ENCODE data around the gene P2RX4.
"Not testable (repeated sequence)": the region's sequence is repeated elsewhere in the genome, so short reads cannot be mapped to it uniquely, and the experiment has no call there.

P2RX4 gene

DNA sequence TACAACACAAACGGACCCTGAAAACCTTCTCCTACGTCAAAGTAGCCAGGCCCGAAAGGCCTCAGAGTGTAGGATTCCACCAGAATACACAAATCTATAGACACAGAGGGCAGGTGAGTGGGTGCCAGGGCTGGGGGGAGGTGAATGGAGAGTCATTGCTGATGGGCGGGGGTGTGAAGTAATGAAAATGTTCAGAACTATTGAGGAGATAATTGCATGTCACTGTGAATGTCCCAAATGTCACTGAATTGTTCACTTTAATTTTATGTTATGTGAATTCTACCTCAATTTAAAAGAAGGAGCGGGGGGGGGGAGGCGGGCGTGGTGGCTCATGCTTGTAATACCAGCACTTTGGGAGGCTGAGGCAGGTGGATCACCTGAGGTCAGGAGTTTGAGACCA is 36.0 kb downstream of the P2RX4 start:
- DNase-seq, result no peak

DNA sequence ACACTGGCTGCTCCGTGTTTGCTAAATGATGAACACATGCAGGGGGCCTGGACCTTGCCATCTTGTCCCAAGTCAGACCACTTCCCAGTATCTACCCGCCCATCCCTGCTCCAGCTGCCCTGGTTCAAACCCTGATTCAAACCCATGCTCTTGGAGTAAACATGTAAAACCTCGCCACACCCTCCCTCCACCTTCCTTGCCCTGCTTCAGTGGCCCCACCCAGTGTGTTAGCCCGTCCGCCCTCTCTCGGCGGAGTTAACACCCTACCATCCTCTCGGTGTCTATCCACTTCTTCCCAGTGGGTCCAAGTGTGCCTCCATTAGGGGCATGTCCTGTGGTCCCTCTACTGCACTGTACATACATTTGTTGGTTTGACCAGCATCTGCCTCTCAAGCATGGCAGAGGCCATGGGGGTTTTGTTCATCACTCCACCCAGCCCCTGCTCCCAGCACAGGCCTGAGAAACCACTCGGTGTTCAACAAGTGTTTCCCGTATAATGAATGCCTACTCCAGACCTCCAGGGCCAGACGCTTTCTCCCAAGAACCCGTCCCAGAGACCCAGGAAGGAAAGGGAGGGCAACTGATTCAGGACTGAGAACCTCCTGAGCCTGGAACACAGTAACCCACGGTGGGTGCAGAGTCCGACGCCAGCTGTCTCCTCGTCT is 37.1 kb downstream of the P2RX4 start:
- no peak for DNase-seq

DNA sequence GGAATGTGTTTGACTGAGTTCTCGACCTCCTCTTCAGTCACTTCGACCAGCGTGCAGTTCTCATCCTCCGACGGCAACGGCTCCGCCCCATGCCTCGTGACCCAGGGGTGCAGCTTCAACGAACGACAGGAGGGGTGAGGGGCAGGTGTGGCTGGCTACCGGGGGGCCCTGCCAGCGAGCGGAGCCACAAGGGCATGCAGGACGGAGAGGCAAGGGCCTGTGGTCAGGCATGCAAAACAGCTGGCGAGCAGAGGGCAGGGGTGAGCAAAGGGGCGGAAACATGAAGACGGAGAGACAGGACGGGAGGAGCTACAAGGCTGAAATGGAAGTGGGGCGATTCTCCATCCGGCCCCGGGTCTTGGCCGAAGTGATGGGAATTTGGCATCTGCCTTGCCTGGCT is 38.7 kb downstream of the P2RX4 start:
- no peak for DNase-seq

DNA sequence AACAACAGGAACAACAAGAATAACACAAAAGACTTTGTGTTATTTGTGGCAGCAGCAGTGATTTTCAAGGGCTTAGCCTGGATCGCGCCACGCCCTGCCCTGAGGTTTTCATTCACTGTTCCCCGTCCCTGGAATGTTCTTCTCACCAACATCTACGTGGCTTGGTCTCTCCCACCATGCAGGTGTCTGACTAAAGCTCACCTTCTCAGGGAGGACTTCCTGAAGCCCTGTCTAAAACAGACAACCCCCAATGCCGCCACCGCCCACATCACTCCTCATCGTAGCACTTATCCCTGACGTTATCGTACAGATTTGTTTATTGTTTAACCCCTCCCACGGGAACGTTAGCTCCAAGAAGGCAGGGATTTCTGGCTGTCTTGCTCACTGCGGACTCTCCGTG is 40.4 kb downstream of the P2RX4 start:
- no peak for DNase-seq

DNA sequence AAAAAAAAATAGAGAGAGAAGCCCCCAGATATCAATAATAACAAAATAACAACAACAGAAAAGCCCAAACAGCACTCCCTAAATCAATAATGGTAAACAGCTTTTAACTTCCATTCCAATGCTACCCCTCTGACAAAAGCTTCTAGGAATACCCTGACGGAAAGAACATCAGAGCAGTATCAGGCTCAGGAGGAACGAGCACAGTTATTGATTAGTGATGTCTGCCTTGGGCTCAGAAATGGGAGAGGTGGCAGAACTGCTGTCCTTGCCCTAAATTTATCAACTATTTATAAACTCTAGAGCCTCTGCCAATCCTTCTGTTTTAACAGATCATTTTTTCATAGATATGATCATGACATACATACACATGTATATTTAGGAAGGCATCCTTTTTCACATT is 41.9 kb downstream of the P2RX4 start:
- DNase-seq, result no peak

DNA sequence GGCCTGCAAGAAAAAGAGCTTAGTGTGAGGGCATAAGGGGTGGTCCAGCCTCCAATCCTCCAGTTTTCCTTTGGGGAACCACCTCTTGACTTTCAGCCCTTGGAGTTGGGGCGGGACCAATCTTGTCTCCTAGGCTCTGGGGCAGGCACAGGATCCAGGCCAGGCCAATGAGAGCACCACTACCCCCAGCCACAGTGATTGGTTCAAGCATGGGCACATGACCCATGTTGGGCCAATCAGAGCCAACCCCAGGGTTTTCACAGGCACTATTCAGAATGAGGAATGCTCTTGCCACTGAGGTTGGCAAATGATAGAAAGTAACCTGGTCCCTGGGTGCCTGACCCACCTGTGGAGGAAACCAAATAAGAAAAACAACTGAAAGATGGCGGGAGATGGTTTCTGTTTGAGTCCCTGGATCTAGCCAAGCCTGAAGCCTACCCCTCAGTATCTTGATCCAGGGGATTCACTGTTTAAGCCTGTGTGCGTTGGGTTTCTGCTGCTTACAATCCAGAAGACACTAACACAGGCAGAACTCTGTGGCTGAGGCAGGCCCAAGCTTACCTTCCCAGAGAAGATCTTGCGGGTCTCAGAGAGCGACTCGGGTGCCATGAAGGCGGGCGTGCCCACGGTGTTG is 42.9 kb downstream of the P2RX4 start:
- DNase-seq, result no peak

DNA sequence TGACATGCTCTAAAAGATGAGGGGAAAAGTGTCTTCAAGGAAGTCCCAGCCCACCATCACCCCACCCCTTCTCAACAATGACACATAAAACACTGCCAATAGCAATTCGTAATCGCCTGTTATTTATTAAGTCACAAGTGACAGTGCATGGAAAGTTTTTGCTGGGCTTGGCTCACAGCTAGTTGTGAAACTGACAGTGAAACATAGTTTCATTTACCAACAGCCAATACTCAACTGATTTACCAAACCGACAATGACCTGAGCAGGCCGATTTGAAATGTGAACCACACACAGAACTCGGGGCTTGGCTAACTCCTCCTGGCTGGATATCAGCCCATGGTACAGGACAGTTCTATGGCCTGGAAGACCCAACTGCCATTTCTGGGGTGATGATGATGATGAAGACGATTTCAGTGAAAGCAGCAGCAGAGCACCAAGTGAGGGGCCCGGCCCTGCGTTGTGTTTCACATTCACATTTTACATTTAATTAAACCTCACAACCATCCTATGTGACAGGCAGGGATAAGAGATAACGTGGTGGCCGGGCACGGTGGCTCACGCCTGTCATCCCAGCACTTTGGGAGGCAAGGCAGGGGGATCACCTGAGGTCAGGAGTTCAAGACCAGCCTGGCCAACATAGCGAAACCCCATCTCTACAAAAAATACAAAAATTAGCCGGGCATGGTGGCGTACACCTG is 43.9 kb downstream of the P2RX4 start:
- no peak for DNase-seq

DNA sequence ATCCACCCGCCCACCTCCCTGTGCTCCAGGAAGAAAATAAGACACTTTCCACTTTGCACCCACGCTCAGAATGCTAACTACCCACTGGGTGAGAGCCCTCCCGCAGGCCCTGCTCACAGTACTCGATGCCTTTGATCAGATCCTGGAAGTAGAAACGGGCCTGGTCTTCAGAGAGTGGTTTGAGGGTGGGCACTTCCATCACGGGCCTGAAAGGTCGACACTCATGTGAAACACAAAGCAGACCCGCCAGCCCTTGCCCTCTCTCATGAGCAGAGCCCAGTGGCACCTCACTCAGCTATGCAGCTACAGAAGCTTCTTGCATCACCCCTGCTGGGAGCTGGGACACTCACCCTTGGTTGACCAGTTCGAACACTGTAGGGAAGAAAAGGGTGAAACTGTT is 45.5 kb downstream of the P2RX4 start:
- DNase-seq, result no peak

DNA sequence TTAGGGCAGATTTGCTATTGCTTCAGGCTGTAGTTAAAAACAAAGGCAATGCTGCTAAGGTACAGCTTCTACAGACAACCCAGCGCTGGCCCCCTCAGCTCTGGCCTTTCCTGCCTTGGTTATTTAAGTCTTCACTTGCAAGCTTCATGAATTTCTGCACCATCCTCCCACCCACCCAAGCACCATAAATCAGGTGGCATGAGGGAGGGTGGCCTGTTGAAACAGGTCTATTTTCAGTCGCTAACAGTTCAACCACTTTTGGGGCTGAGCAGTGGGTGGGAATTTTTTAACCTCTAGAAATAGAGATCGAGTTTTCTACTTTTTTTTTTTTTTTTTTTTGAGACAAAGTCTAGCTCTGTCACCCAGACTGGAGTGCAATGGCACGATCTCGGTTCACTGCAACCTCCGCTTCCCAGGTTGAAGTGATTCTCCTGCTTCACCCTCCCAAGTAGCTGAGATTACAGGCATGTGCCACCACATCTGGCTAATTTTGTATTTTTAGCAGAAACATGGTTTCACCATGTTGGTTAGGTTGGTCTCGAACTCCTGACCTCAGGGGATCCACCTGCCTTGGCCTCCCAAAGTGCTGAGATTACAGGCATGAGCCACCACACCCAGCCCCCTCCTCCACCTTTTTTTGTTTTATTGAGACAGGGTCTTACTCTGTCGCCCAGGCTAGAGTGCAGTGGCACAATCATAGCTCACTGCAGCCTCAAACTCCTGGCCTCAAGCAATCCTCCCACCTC is 47.9 kb downstream of the P2RX4 start:
- not testable (repeated sequence) for DNase-seq

DNA sequence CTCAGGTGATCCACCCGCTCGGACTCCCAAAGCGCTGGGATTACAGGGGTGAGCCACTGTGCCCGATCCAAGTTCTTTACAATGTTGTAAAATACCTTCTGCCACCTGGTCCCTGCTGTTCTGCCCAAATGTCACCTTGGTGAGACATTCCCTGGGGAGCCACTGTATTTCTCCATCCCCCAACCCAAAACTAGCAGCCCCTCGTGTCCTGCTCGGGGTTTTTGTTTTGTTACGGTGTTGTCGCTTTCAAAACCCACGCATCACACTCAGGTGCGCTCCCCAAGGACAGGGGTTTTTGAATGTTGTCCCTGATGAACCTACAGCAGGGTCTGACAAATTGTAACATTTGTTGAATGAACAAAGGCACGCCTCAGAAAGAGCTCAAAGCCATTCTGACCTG is 49.1 kb downstream of the P2RX4 start:
- DNase-seq, result no peak

DNA sequence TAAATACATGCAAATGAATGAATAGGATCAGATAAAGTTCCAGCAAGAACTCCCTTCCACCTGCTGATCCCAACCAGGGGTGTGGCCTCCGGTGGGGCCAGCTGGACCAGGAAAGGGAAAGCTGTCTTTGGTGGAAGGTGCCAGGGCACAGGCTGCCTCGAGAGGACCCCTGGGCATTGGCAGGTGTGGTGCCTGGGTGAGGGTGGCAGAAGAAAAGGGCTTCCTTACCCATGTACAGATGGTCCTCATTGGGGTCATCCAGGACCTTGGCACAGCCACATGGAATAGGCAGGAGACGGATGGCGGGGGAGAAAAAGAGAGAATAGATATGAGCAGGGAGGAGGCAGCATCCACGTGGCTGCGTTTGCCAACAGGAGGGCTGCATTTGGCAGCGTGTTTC is 50.2 kb downstream of the P2RX4 start:
- no peak for DNase-seq

DNA sequence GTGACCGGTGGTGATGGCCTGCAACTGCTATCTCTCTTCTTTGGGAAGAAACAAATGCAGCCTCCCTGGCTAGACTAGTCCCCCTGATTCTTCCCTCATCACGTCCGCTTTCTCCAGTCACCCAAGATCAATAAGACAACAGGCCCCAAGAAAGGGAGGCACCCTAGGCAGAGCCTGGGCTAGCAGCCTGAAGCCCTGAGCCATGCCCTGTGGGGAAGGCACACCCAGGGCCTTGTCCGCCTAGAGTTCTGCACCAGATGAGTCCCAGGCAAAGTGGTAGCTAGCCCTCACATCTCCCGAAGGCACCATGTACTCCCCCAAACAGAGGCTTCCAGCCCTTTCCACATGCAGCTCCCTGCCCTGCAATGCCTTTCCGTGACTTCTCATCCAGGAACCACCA is 51.5 kb downstream of the P2RX4 start:
- no peak for DNase-seq

DNA sequence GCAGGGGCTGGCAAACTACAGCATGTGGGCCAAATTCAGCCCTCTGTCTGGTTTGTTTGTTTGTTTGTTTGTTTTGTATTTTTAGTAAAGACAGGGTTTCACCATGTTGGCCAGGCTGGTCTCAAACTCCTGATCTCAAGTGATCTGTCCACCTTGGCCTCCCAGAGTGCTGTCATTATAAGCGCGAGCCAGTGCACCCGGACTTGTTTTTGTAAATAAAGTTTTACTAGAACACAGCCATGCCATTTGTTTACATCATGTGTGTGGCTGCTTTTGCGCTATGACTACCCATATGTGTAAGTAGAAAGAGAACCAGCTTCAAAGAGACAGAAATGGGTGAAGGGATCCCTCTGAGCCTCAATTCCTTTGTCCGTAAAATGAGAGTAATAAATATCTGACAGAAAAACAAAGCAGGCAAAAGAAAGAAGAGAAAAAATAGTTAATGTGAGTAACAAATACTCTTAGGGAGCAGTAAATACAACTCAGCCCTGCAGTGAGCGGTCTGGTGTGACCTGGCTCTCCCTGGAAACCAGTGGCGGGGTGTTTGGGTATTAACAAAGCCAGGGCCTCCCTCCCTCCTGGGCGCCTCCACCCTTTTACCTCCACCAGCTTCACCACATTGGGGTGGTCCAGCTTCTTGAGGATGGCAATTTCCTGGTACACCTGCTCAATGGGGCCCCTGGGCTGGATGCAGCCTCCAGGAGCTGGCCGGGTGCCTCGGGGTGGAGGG is 53.4 kb downstream of the P2RX4 start:
- no peak for DNase-seq

DNA sequence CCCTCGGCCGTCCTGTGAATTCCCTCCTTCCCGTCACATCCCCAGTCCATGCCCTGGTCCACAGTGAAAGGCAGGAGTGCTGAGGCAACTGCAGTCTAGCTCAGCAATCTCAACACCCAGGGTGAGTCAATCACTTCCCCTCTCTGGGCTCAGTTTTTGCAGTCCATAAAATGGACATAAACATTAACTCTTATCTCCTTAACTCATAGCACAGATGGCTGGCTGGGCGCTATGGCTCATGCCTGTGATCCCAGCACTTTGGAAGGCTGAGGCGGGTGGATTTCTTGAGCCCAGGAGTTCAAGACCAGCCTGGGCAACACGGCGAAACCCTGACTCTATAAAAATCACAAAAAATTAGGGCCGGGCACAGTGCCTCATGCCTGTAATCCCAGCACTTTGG is 54.2 kb downstream of the P2RX4 start:
- no peak for DNase-seq

DNA sequence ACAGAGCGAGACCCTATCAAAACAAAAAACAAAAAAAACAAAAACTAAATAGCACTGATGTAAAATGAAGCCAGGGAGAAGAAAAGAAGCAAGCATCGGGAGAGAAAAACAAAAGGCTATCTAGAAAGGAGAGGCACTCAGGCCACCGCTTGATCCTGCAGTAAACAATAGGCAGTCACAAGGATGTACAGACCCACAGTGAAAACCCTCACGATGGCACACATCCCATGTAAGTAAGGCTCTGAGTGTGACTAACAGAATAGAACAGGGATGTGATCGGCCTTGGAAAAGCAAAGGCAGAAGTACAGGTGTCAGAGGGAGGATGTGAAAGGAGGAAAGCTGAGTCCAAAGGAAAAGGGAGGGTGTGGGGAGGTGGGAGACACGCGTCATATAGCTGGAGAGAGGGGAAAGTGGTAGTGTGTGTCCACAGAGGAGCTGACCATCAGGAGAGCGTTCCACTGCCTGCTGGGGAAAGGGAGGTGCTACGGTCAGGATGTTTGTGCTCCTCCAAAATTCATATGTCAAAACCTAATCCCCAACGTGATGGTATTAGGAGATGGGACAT is 55.1 kb downstream of the P2RX4 start:
- no peak for DNase-seq

DNA sequence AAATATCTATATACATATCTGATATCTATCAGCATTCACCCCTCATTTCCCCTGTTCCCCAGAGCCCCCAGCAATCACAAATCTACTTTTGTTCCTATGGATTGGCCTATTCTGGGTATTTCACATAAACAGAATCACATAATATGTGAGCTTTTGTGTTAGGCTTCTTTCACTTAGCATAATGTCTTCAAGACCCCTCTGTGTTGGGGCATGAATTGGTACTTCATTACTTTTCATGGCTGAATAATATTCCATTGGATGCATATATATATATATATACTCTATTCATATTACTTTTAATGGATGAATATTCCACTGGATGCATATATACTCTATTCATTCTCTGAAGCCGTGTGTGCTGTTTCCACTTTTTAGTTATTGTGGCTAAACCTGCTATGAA is 57.9 kb downstream of the P2RX4 start:
- no peak for DNase-seq

DNA sequence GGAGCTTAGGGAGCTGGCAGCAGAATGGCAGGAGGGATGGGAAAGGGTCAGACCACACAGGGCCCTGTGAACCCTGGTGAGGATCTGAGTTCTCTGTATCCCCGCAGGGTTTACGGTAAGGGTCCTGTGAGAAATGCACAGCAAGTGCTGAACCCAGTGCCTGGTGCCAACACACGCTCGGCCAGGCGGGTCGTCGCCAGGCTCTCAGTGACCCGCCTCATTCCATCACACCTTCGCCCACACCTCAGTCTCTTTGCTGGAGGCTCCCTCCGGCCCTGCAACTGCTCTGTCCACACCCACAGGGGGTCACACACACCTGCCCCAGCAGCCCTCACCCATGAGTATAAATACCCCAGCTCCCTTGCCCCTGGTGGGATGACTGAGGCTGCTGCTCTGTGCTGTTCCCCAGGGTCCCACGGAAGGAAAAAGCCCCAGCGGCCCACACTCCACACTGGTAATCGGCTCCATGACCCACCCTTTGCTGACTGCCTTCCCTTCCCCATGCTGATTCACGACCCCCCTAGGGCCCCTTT is 63.5 kb downstream of the P2RX4 start:
- no peak for DNase-seq

DNA sequence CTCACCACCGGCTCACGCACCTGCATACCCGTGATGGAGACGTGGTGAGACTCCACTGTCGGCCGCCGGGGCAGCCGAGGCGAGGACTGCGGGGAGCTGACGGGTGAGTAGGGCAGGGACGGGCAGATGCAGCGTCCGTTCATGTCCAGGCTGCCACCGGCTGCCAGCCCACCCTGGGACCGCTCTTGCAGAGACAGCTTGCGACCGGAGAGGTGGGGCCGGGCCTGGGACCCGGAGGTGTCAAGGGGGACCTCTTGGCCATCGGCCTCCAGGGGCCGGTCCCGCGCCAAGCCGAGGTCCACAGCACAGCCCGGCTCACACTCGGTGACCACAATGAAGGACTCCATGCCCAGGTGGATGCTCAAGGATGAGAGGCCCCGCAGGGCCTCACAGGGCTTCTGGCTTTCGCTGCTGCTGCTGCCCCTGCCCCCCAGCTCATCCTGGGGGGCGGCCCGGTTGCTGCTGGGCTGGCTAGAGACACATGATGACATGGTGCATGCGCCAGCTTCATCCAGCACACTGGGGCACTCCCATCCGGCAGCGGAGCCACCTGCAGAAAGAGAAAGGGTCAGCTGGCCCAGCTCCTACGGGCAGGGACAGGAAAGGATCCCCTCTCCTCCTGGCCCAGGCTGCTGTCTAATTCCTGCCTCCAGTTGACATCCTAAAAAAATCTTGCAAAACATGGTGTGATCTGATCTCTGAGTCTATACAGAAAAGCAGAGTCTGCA is 64.3 kb downstream of the P2RX4 start:
- no peak for DNase-seq

DNA sequence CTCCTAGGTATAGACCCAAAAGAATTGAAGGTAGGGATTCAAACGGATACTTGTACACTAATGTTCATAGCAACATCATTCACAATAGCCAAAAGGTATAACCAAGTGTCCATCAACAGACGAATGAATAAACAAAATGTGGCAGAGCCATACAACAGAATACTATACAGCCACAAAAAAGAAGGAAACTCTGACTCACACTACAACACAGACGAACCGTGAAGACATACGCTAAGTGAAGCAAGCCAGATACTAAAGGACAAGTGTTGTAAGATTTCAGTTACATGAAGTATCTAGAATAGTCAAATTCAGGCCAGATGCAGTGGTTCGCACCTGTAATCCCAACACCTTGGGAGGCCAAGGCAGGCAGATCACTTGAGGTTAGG is 67.4 kb downstream of the P2RX4 start:
- no peak for DNase-seq

DNA sequence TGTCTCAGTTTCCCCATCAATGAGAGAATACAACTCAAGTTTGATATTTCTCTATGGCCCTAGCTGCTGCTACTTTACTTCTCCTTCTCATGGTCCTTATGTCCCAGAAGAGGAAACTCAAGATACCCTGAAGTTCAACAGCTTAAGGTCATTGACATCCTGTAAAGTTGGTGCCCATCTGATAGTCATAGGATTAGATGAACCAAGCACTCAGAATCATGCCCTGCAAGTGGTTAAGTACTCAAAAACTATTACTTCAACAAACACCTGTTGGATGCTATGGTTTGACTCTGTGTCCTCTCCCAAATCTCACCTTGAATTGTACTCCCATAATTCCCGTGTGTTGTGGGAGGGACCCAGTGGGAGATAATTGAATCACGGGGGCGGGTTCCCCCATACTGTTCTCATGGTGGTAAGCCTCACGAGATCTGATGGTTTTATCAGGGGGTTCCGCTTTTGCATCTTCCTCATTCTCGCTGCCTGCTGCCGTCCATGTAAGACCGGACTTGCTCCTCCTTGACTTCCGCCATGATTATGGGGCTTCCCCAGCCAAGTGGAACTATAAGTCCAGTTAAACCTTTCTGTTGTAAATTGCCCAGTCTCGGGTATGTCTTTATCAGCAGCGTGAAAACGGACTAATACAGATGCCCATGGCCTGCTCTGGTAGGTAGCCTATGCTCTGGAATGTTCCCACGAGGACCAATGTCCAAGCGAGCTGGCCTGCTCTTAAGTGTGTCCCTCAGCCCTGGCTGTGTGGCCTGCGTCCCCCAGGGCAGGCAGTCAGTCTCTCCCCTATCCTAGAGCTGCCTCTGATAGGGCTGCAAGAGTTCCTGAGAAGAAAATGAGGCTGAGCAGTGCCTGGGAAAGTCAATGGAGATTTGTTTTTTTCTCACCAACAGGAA is 68.5 kb downstream of the P2RX4 start:
- no peak for DNase-seq

DNA sequence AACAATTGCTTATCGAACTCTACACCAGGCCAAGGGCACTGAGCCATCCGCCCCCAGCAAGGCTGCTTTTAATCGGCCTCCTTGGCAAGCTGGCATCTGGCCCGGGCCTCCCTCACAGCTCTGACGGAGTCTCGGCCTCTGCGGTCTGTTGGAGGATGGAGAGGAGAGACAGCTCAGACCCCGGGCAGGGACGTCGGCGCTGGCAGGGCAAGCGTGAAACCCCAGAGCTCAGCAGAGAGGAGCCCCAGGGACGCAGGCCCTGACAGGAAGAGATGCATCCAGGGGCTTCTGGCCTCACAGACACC is 69.1 kb downstream of the P2RX4 start:
- DNase-seq, result no peak
